Smooth muscle cell (in vitro differentiated cells): ENCODE results near the gene ZNF24. TPM values are rescaled to one million over a fixed set of nuclear protein-coding genes. Genes with fewer than 3 reads are reported as not detected.

Experiments
- DNase-seq: peaks from one replicate; lab custom pipeline; 2025; ENCODE audit not compliant: unreplicated experiment; lab: John Stamatoyannopoulos, UW
- H2AFZ ChIP-seq: fragments of 200-600 bp; sonication (generic); 2 replicates; pipeline ENCODE4 v1.6.0; 2016; ENCODE audit warnings: antibody characterized with exemption, low read depth, mild to moderate bottlenecking
- H3F3A ChIP-seq: fragments of 200-600 bp; sonication (generic); 2 replicates; pipeline ENCODE4 v1.6.0; 2017; ENCODE audit warnings: antibody characterized with exemption, low read depth
- H3K27ac ChIP-seq: fragments of 200-600 bp; sonication (generic); 2 replicates; pipeline ENCODE4 v1.5.1; 2016; ENCODE audit warnings: low read depth, mild to moderate bottlenecking
- H3K27me3 ChIP-seq: fragments of 200-600 bp; sonication (generic); 2 replicates; pipeline ENCODE4 v1.6.1; 2016; ENCODE audit warnings: low read depth, mild to moderate bottlenecking
- H3K36me3 ChIP-seq: fragments of 200-600 bp; sonication (generic); 2 replicates; pipeline ENCODE4 v1.5.1; 2016; ENCODE audit warnings: low read depth
- H3K4me1 ChIP-seq: fragments of 200-600 bp; sonication (generic); 2 replicates; pipeline ENCODE4 v1.5.1; 2016; ENCODE audit warnings: low read depth
- H3K4me2 ChIP-seq: fragments of 200-600 bp; sonication (generic); 2 replicates; pipeline ENCODE4 v1.6.0; 2016; ENCODE audit warnings: mild to moderate bottlenecking
- H3K4me3 ChIP-seq: fragments of 200-600 bp; sonication (generic); 2 replicates; pipeline ENCODE4 v1.5.1; 2016; ENCODE audit warnings: mild to moderate bottlenecking
- H3K79me2 ChIP-seq: fragments of 200-600 bp; sonication (generic); 2 replicates; pipeline ENCODE4 v1.6.0; 2016; ENCODE audit warnings: low read depth, mild to moderate bottlenecking
- H3K9ac ChIP-seq: fragments of 200-600 bp; sonication (generic); 2 replicates; pipeline ENCODE4 v1.6.0; 2016; ENCODE audit warnings: low read depth
- H3K9me3 ChIP-seq: fragments of 200-600 bp; sonication (generic); replicated peaks from 2 replicates; pipeline ENCODE4 v1.5.1; 2016; ENCODE audit warnings: low read depth
- H4K20me1 ChIP-seq: fragments of 200-600 bp; sonication (generic); 2 replicates; pipeline ENCODE4 v1.6.0; 2016; ENCODE audit warnings: low read depth
- CTCF ChIP-seq: fragments of 200-600 bp; sonication (generic); IDR thresholded peaks from 2 replicates; pipeline ENCODE4 v1.5.1; 2017; ENCODE audit warnings: borderline replicate concordance, mild to moderate bottlenecking, antibody characterized with exemption; ENCODE audit not compliant: insufficient read depth, poor library complexity, severe bottlenecking
- WGBS: methylation state at CpG from one replicate; pipeline ENCODE4 v1.1.7; 2016; ENCODE audit warnings: low lambda C conversion rate; 5-methylcytosine and 5-hydroxymethylcytosine counted together
- polyA plus RNA-seq: library from polyadenylated mRNA; unstranded; fragments of >200 nt; fragmentation: Nextera tagmentation; extraction: Ambion mirVana; gene quantifications from 2 replicates; pipeline ENCODE4 v1.2.1, GENCODE V29; 2016
- total RNA-seq: library from RNA; depleted of rRNA; stranded (reverse); fragments of >200 nt; gene quantifications from 2 replicates; pipeline ENCODE4 v1.2.3, GENCODE V29; 2014

The ZNF24 gene
- total and polyA plus RNA-seq, 2 experiments from 2014 or later, result 26.2 to 40.8 TPM

GRCh38 chr18:35383136-35383535 is 38.9 kb upstream of the ZNF24 start:
- no peak for DNase-seq
- H3K79me2 ChIP-seq, result no peaks in the 10 kb centered on the region
- no peak for TF ChIP-seq CTCF
- 72% methylated on average over 2 of the region's 2 CpGs for WGBS
- no peaks in the 10 kb centered on the region for H3K27me3 ChIP-seq
- H3K36me3 ChIP-seq, result no peaks in the 10 kb centered on the region
- no peak overlapping the region for H3K9ac ChIP-seq
- H2AFZ ChIP-seq, result no peak overlapping the region
- no peaks in the 10 kb centered on the region for H3K4me1 ChIP-seq
- no peaks in the 10 kb centered on the region for H3K9me3 ChIP-seq
- H4K20me1 ChIP-seq, result no peaks in the 10 kb centered on the region
- no peak overlapping the region for H3K27ac ChIP-seq
- H3K4me3 ChIP-seq, result no peak overlapping the region
- H3F3A ChIP-seq, result peaks cover 6% of the 10 kb centered on the region
- H3K4me2 ChIP-seq, result no peak overlapping the region

DNA sequence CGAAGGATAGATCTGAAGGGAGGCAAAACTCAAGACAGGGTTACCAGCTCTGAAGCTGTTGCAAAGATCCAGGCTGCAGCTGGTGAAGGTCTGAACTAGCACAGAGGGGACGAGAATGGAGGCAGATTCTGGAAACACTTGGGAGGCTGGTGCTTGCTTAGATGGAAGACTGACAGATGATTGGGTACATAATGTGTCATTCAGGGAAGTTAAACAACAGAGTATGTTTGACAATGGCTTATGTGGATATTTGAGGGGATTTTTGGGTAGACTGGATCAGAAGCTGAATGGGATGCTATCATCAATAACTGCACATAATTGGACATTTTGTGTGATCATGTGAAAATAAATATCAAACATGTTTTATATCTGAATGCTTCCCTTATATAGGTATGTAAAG is 35.2 kb upstream of the ZNF24 start:
- Histone ChIP-seq H3K27ac (no peak overlapping the region), H3F3A (peaks cover 6% of the 10 kb centered on the region), H2AFZ (no peak overlapping the region), H3K4me2 (no peak overlapping the region), H3K9ac (no peak overlapping the region), H3K9me3 (no peaks in the 10 kb centered on the region), H3K4me1 (no peaks in the 10 kb centered on the region), H3K79me2 (no peaks in the 10 kb centered on the region), H3K36me3 (no peaks in the 10 kb centered on the region), H4K20me1 (no peaks in the 10 kb centered on the region), H3K27me3 (no peaks in the 10 kb centered on the region), H3K4me3 (no peak overlapping the region)
- DNase-seq, result no peak
- 89% methylated on average over 2 of the region's 2 CpGs for WGBS
- TF ChIP-seq CTCF, result no peak

- H3K9me3 ChIP-seq, result no peaks in the 10 kb centered on the region
- no peak for TF ChIP-seq CTCF
- no peak for DNase-seq
- H3K4me3 ChIP-seq, result no peak overlapping the region
- H3K36me3 ChIP-seq, result no peaks in the 10 kb centered on the region
- WGBS, result 60% methylated on average over 4 of the region's 4 CpGs
- H3K27me3 ChIP-seq, result no peaks in the 10 kb centered on the region
- H3K27ac ChIP-seq, result no peak overlapping the region
- H2AFZ ChIP-seq, result no peak overlapping the region
- no peak overlapping the region for H3K4me2 ChIP-seq
- peaks cover 6% of the 10 kb centered on the region for H3F3A ChIP-seq
- no peaks in the 10 kb centered on the region for H4K20me1 ChIP-seq
- H3K9ac ChIP-seq, result no peak overlapping the region
- no peaks in the 10 kb centered on the region for H3K79me2 ChIP-seq
- no peaks in the 10 kb centered on the region for H3K4me1 ChIP-seq
Observed at GRCh38 chr18:35378574-35378896, 34.3 kb upstream of the ZNF24 start.

DNA sequence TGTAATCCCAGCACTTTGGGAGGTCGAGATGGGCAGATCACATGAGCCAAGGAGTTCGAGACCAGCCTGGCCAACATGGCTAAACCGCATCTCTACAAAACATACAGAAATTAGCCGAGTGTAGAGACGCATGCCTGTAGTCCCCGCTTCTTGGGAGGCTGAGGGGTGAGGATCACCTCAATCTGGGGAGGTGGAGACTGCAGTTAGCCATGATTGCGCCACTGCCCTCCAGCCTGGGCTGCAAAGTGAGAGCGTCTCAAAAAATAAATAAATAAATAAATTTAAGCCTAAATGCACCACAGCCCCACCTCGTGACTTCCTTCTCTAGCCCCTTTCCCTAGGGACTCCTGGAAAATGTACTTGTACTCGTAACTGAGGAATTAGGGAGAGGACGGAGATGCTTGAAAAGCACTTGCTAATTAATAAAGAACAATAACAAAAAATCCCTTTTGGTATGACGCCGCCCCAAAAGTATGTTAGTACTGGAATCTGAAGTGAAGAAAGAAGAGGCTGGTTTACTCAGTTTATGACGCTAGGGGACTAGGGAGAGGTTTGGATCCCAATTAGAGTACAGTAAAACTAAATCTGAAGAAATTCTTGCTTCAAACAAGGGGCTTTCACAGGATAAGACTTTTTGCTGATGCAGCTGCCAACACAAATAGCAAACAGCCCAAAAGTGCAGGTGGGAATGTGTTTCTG is 33.8 kb upstream of the ZNF24 start:
- no peaks in the 10 kb centered on the region for H3K27me3 ChIP-seq
- no peak overlapping the region for H3K4me3 ChIP-seq
- H4K20me1 ChIP-seq, result no peaks in the 10 kb centered on the region
- no peak for DNase-seq
- peaks cover 6% of the 10 kb centered on the region for H3F3A ChIP-seq
- no peaks in the 10 kb centered on the region for H3K36me3 ChIP-seq
- H3K79me2 ChIP-seq, result no peaks in the 10 kb centered on the region
- H3K9me3 ChIP-seq, result no peaks in the 10 kb centered on the region
- H3K4me1 ChIP-seq, result no peaks in the 10 kb centered on the region
- no peak overlapping the region for H3K27ac ChIP-seq
- TF ChIP-seq CTCF, result no peak
- peak overlapping the region; percentile 99 for H2AFZ ChIP-seq
- no peak overlapping the region for H3K4me2 ChIP-seq
- WGBS, result 82% methylated on average over 14 of the region's 14 CpGs
- no peak overlapping the region for H3K9ac ChIP-seq
